Gastroesophageal sphincter (tissue), 3 donors: Measurements from ENCODE around the gene PARD6B.

Source experiments
- EP300 ChIP-seq: sonication (generic); formaldehyde crosslinking; IDR thresholded peaks from one replicate; pipeline ENCODE4 v1.6.1; 2017; ENCODE audit warnings: antibody characterized with exemption, mild to moderate bottlenecking
- POLR2A ChIP-seq, 2 donors: fragments of 450-650 bp; IDR thresholded peaks; one replicate each; pipeline ENCODE4 v1.6.1; 2017; ENCODE audit warnings: antibody characterized with exemption in 2 of 2, mild to moderate bottlenecking in 2 of 2, moderate library complexity in 1 of 2
- POLR2AphosphoS5 ChIP-seq: sonication (generic); formaldehyde crosslinking; IDR thresholded peaks from one replicate; pipeline ENCODE4 v1.6.1; 2017; ENCODE audit warnings: antibody characterized with exemption
- TF ChIP-seq, protein P1 (sequence below), 4 experiments: fragments of 200-600 bp in 2 of 4; fragments of 450-650 bp in 2 of 4; sonication (generic) in 1 of 4; IDR thresholded peaks; one replicate each; pipeline ENCODE4 v1.5.1; 2017 to 2019; ENCODE audit warnings: antibody characterized with exemption in 4 of 4, mild to moderate bottlenecking in 2 of 4, moderate library complexity in 2 of 4

- TF ChIP-seq, protein P1, sequence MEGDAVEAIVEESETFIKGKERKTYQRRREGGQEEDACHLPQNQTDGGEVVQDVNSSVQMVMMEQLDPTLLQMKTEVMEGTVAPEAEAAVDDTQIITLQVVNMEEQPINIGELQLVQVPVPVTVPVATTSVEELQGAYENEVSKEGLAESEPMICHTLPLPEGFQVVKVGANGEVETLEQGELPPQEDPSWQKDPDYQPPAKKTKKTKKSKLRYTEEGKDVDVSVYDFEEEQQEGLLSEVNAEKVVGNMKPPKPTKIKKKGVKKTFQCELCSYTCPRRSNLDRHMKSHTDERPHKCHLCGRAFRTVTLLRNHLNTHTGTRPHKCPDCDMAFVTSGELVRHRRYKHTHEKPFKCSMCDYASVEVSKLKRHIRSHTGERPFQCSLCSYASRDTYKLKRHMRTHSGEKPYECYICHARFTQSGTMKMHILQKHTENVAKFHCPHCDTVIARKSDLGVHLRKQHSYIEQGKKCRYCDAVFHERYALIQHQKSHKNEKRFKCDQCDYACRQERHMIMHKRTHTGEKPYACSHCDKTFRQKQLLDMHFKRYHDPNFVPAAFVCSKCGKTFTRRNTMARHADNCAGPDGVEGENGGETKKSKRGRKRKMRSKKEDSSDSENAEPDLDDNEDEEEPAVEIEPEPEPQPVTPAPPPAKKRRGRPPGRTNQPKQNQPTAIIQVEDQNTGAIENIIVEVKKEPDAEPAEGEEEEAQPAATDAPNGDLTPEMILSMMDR (IDR thresholded peaks at IDR 0.05): no peak
- TF ChIP-seq POLR2A (IDR thresholded peaks at IDR 0.05) (no peak), POLR2AphosphoS5 (no peak), EP300 (no peak)
Observed at GRCh38 chr20:50746138-50746940, 15.0 kb downstream of the PARD6B start.
